ENCODE data around the gene STK16. TPM values are rescaled to one million over a fixed set of nuclear protein-coding genes. Genes with fewer than 3 reads are reported as not detected.
"Not testable (repeated sequence)": the region's sequence is repeated elsewhere in the genome, so short reads cannot be mapped to it uniquely, and the experiment has no call there.

STK16 gene
- total and polyA plus RNA-seq, 4 experiments from 2014 or later: 15.3 to 21.1 (median 17.3) TPM

GRCh38 chr2:219252900-219253752 lies 7.8 kb downstream of the STK16 start, which contains the start of gene TUBA4B:
Gene TUBA4B, plus strand, starts transcription at chr2:219253243. Its CDS starts 165 bp downstream, at chr2:219253408.
- H3K9me3 ChIP-seq (ENCODE audit: control insufficient read depth in 1 of 2, low read length in 2 of 2): no peaks in the 10 kb centered on the region
- peak within 1 kb of the TSS; percentile 94 to 100 for H3K4me3 ChIP-seq (ENCODE audit: low read length in 2 of 2)
- intact Hi-C loops (cut with micrococcal nuclease): loop anchor here (1.0 to 5.0 kb wide), 10 partner anchors 8 to 856 kb away; partner anchors contain the start of genes ANKZF1, ATG9A, CTDSP1 and DNAJB2
- CTCF ChIA-PET (ENCODE audit: partially characterized antibody): interaction anchor here (1.1 to 12.8 kb wide), 12 partner anchors 8 to 135 kb away, joined by 3 to 150 read pairs (median 10); partner anchors contain the start of genes ABCB6, ANKZF1, ATG9A and CNPPD1
- H3K36me3 ChIP-seq (ENCODE audit: insufficient read depth, low read length): peaks cover 22% of the 10 kb centered on the region
- Mint-ChIP-seq H3K4me3 (peak within 1 kb of the TSS; percentile 85 to 99 (median 94)), H3K4me1 (peaks cover 40 to 69% (median 52%) of the 10 kb centered on the region in 4 donors), H3K36me3 (peaks cover 41 to 59% of the 10 kb centered on the region in 2 donors), H3K27ac (peak within 1 kb of the TSS; percentile 92 to 97 (median 96)), H3K9me3 (peaks cover 0 to 4% (median 0%) of the 10 kb centered on the region in 8 donors), H3K27me3 (no peaks in the 10 kb centered on the region)
- H3K27me3 ChIP-seq (ENCODE audit: insufficient read depth, low read length): no peaks in the 10 kb centered on the region
- POLR2A ChIA-PET (ENCODE audit: partially characterized antibody): interaction anchor here (0.6 to 12.0 kb wide), 19 partner anchors 8 to 368 kb away, joined by 3 to 684 read pairs (median 12); partner anchors contain the start of genes ABCB6, ANKZF1, ATG9A and CNPPD1
- DNase-seq: peak; percentile 42 to 66 (median 52)
- H3K27ac ChIP-seq (ENCODE audit: low read depth, low read length): peak within 1 kb of the TSS; percentile 87
- peaks cover 51% of the 10 kb centered on the region for H3K4me1 ChIP-seq (ENCODE audit: insufficient read depth, low read length)

GRCh38 chr2:219253753-219254589 lies 8.7 kb downstream of the STK16 start, which contains the start of gene TUBA4A:
Gene TUBA4A, minus strand, starts transcription at chr2:219253918. Its CDS starts 60 bp downstream, at chr2:219253858.
- peaks cover 34 to 60% (median 45%) of the 10 kb centered on the region in 4 donors for H3K4me1 Mint-ChIP-seq

GRCh38 chr2:219254590-219255201 lies 9.4 kb downstream of the STK16 start:
- H3K36me3 ChIP-seq (ENCODE audit: insufficient read depth, low read length): peaks cover 22% of the 10 kb centered on the region
- DNase-seq: peak; percentile 68 to 80 (median 71)
- POLR2A ChIA-PET (ENCODE audit: partially characterized antibody): interaction anchor here (0.8 to 12.0 kb wide), 22 partner anchors 8 to 858 kb away, joined by 3 to 684 read pairs (median 12); partner anchors contain the start of genes ABCB6, ANKZF1, ATG9A and CNPPD1
- CTCF ChIA-PET (ENCODE audit: partially characterized antibody): interaction anchor here (0.6 to 12.8 kb wide), 19 partner anchors 9 to 378 kb away, joined by 3 to 150 read pairs (median 5); partner anchors contain the start of genes ANKZF1, ATG9A, CNPPD1 and DNAJB2
- Mint-ChIP-seq H3K36me3 (peaks cover 27 to 46% of the 10 kb centered on the region in 2 donors), H3K27ac (peak overlapping the region; percentile 90 to 98 (median 96)), H3K4me3 (peak overlapping the region; percentile 84 to 98 (median 90)), H3K4me1 (peaks cover 28 to 53% (median 40%) of the 10 kb centered on the region in 4 donors), H3K9me3 (peaks cover 0 to 4% (median 0%) of the 10 kb centered on the region in 8 donors), H3K27me3 (peaks cover under 1% of the 10 kb centered on the region in 2 donors)
- peak overlapping the region; percentile 94 to 100 for H3K4me3 ChIP-seq (ENCODE audit: low read length in 2 of 2)
- H3K27me3 ChIP-seq (ENCODE audit: insufficient read depth, low read length): no peaks in the 10 kb centered on the region
- H3K27ac ChIP-seq (ENCODE audit: low read depth, low read length): peak overlapping the region; percentile 87
- H3K4me1 ChIP-seq (ENCODE audit: insufficient read depth, low read length): peaks cover 35% of the 10 kb centered on the region
- intact Hi-C loops (cut with micrococcal nuclease): loop anchor here (5.0 kb wide), 1 partner anchor 857 kb away; the partner anchor contains the start of gene CTDSP1
- no peaks in the 10 kb centered on the region for H3K9me3 ChIP-seq (ENCODE audit: control insufficient read depth in 1 of 2, low read length in 2 of 2)

More at GRCh38 chr2:219253753-219254589, 8.7 kb downstream of the STK16 start, which contains the start of gene TUBA4A:
- DNase-seq: peak; percentile 89 to 90 (median 90)
- Mint-ChIP-seq H3K36me3 (peaks cover 34 to 53% of the 10 kb centered on the region in 2 donors), H3K4me3 (peak within 1 kb of the TSS; percentile 85 to 99 (median 94)), H3K27ac (peak within 1 kb of the TSS; percentile 92 to 98 (median 97)), H3K27me3 (no peaks in the 10 kb centered on the region), H3K9me3 (peaks cover 0 to 4% (median 0%) of the 10 kb centered on the region in 8 donors)
- Histone ChIP-seq H3K27ac (ENCODE audit: low read depth, low read length) (peak within 1 kb of the TSS; percentile 87), H3K9me3 (ENCODE audit: control insufficient read depth in 1 of 2, low read length in 2 of 2) (no peaks in the 10 kb centered on the region), H3K36me3 (ENCODE audit: insufficient read depth, low read length) (peaks cover 22% of the 10 kb centered on the region), H3K27me3 (ENCODE audit: insufficient read depth, low read length) (no peaks in the 10 kb centered on the region), H3K4me3 (ENCODE audit: low read length in 2 of 2) (peak within 1 kb of the TSS; percentile 94 to 100), H3K4me1 (ENCODE audit: insufficient read depth, low read length) (peaks cover 42% of the 10 kb centered on the region)
- ChIA-PET POLR2A (ENCODE audit: partially characterized antibody) (interaction anchor here (1.0 to 12.0 kb wide), 22 partner anchors 9 to 857 kb away, joined by 3 to 684 read pairs (median 12); partner anchors contain the start of genes ABCB6, ANKZF1, ATG9A and CNPPD1), CTCF (ENCODE audit: partially characterized antibody) (interaction anchor here (0.6 to 12.8 kb wide), 18 partner anchors 8 to 134 kb away, joined by 3 to 150 read pairs (median 5); partner anchors contain the start of genes ANKZF1, ATG9A, CNPPD1 and DNAJB2)
- intact Hi-C loops (cut with micrococcal nuclease): loop anchor here (1.0 to 5.0 kb wide), 10 partner anchors 9 to 857 kb away; partner anchors contain the start of genes ANKZF1, ATG9A, CTDSP1 and DNAJB2

GRCh38 chr2:219258942-219259341 lies 13.7 kb downstream of the STK16 start:
- ChIA-PET POLR2A (ENCODE audit: partially characterized antibody) (interaction anchor here (1.2 to 2.2 kb wide), 4 partner anchors 9 to 83 kb away, joined by 3 to 11 read pairs (median 6); partner anchors contain the start of genes ANKZF1, ATG9A, CNPPD1 and DNAJB2), CTCF (ENCODE audit: partially characterized antibody) (interaction anchor here (1.1 to 3.3 kb wide), 5 partner anchors 10 to 83 kb away, joined by 3 to 31 read pairs (median 7); partner anchors contain the start of gene DNAJB2)
- H3K27ac ChIP-seq (ENCODE audit: low read depth, low read length); intact Hi-C loops (cut with micrococcal nuclease); H3K27ac Mint-ChIP-seq; H3K4me1 ChIP-seq (ENCODE audit: insufficient read depth, low read length); H3K27me3 Mint-ChIP-seq; H3K9me3 ChIP-seq (ENCODE audit: control insufficient read depth in 1 of 2, low read length in 2 of 2); DNase-seq; H3K4me3 ChIP-seq (ENCODE audit: low read length in 2 of 2); H3K36me3 Mint-ChIP-seq; H3K27me3 ChIP-seq (ENCODE audit: insufficient read depth, low read length); H3K4me3 Mint-ChIP-seq; H3K9me3 Mint-ChIP-seq; H3K36me3 ChIP-seq (ENCODE audit: insufficient read depth, low read length): not testable (repeated sequence)
- H3K4me1 Mint-ChIP-seq: peaks cover 8 to 18% (median 12%) of the 10 kb centered on the region in 4 donors

- intact Hi-C loops (cut with micrococcal nuclease): no loop called here
- no peak for DNase-seq
- H3K9me3 Mint-ChIP-seq: no peaks in the 10 kb centered on the region
- no peak overlapping the region for H3K4me3 ChIP-seq (ENCODE audit: low read length in 2 of 2)
- H3K4me3 Mint-ChIP-seq: no peak overlapping the region
- ChIA-PET CTCF (ENCODE audit: partially characterized antibody) (interaction anchor here (1.0 to 5.6 kb wide), 5 partner anchors 9 to 50 kb away, joined by 3 to 42 read pairs (median 4); partner anchors contain the start of gene DNAJB2), POLR2A (ENCODE audit: partially characterized antibody) (interaction anchor here (0.7 to 4.0 kb wide), 6 partner anchors 8 to 84 kb away, joined by 3 to 19 read pairs (median 5); partner anchors contain the start of genes ANKZF1, ATG9A, CNPPD1 and DNAJB2)
- H3K9me3 ChIP-seq (ENCODE audit: control insufficient read depth in 1 of 2, low read length in 2 of 2): no peaks in the 10 kb centered on the region
- H3K4me1 ChIP-seq (ENCODE audit: insufficient read depth, low read length): no peaks in the 10 kb centered on the region
- no peak overlapping the region for H3K27ac ChIP-seq (ENCODE audit: low read depth, low read length)
- no peaks in the 10 kb centered on the region for H3K27me3 ChIP-seq (ENCODE audit: insufficient read depth, low read length)
- no peaks in the 10 kb centered on the region for H3K36me3 ChIP-seq (ENCODE audit: insufficient read depth, low read length)
- H3K4me1 Mint-ChIP-seq: peaks cover 0 to 2% (median 2%) of the 10 kb centered on the region in 4 donors
- H3K27ac Mint-ChIP-seq: no peak overlapping the region
- peaks cover 1 to 6% of the 10 kb centered on the region in 2 donors for H3K27me3 Mint-ChIP-seq
- no peaks in the 10 kb centered on the region for H3K36me3 Mint-ChIP-seq
These were observed 16.0 kb downstream of the STK16 start for GRCh38 chr2:219261024-219261855.

Data from CD4-positive, alpha-beta memory T cell (primary cell).